Keratinocyte (primary cell): ENCODE results near the gene ANKRD26. TPM values are rescaled to one million over a fixed set of nuclear protein-coding genes. Genes with fewer than 3 reads are reported as not detected.

ENCODE experiments used
- DNase-seq: peaks from one replicate; pipeline ENCODE4 v3.0.0-alpha.2; 2011; ENCODE audit warnings: low read depth, missing footprints, low spot score
- FAIRE-seq: peaks from 2 replicates; lab custom pipeline; 2011; peaks lifted over from hg19 to GRCh38; lab: Jason Lieb, UNC
- H2AFZ ChIP-seq: 2 replicates; pipeline ENCODE4 v1.6.0; 2012; ENCODE audit warnings: low read length, control low read depth, inconsistent platforms; ENCODE audit not compliant: control insufficient read depth
- H3K27ac ChIP-seq: 2 replicates; pipeline ENCODE4 v1.5.1; 2011; ENCODE audit warnings: low read length; ENCODE audit not compliant: control insufficient read depth, insufficient read depth
- H3K27me3 ChIP-seq: 3 replicates; pipeline ENCODE4 v1.6.0; 2011; ENCODE audit warnings: low read length; ENCODE audit not compliant: control insufficient read depth, insufficient read depth; ENCODE audit errors: extremely low read depth
- H3K36me3 ChIP-seq, 2 experiments: 2 replicates in 1 of 2; 3 replicates in 1 of 2; pipeline ENCODE4 v1.5.1; 2011; ENCODE audit warnings: low read length in 2 of 2, mild to moderate bottlenecking in 1 of 2; ENCODE audit not compliant: control insufficient read depth in 2 of 2, insufficient read depth in 2 of 2; ENCODE audit errors: extremely low read depth in 1 of 2
- H3K4me1 ChIP-seq: 3 replicates; pipeline ENCODE4 v1.5.1; 2011; ENCODE audit warnings: low read length; ENCODE audit not compliant: control insufficient read depth, insufficient read depth; ENCODE audit errors: extremely low read depth
- H3K4me2 ChIP-seq: 3 replicates; pipeline ENCODE4 v1.6.0; 2011; ENCODE audit warnings: low read depth, low read length; ENCODE audit not compliant: control insufficient read depth, insufficient read depth; ENCODE audit errors: extremely low read depth
- H3K4me3 ChIP-seq, 3 experiments: fragments of 200-600 bp in 1 of 3; sonication (generic) in 1 of 3; 2 replicates in 2 of 3; 3 replicates in 1 of 3; pipeline ENCODE4 v1.5.1; 2011 to 2016; ENCODE audit warnings: low read length in 3 of 3, mild to moderate bottlenecking in 3 of 3, control low read depth in 2 of 3, inconsistent platforms in 1 of 3, low read depth in 1 of 3, mixed read lengths in 1 of 3, mixed run types in 1 of 3, moderate library complexity in 1 of 3; ENCODE audit not compliant: control insufficient read depth in 2 of 3, insufficient read depth in 2 of 3; ENCODE audit errors: extremely low read depth in 1 of 3
- H3K79me2 ChIP-seq: 2 replicates; pipeline ENCODE4 v1.6.0; 2012; ENCODE audit warnings: low read length; ENCODE audit not compliant: control insufficient read depth, insufficient read depth
- H3K9ac ChIP-seq: 3 replicates; pipeline ENCODE4 v1.6.0; 2011; ENCODE audit warnings: low read length; ENCODE audit not compliant: control insufficient read depth, insufficient read depth; ENCODE audit errors: extremely low read depth
- H3K9me1 ChIP-seq: 3 replicates; pipeline ENCODE4 v1.6.0; 2011; ENCODE audit warnings: low read length; ENCODE audit not compliant: control insufficient read depth, insufficient read depth; ENCODE audit errors: extremely low read depth
- H3K9me3 ChIP-seq: 2 replicates; pipeline ENCODE4 v1.5.1; 2012; ENCODE audit warnings: low read depth, low read length; ENCODE audit not compliant: control insufficient read depth
- H4K20me1 ChIP-seq: 3 replicates; pipeline ENCODE4 v1.6.0; 2011; ENCODE audit warnings: low read length; ENCODE audit not compliant: control insufficient read depth, insufficient read depth; ENCODE audit errors: extremely low read depth
- EZH2 ChIP-seq: IDR thresholded peaks from one replicate; pipeline ENCODE4 v1.6.1; 2012; ENCODE audit warnings: inconsistent platforms, mild to moderate bottlenecking, low read length, moderate library complexity
- dilution Hi-C: fragments of 300-500 bp; cut with MboI; formaldehyde crosslinking; loops from one replicate; pipeline ENCODE4 v1.7.0; 2020; ENCODE audit warnings: low sequenced_read_pairs; ENCODE audit not compliant: extremely low pct_ligation_motif_present
- polyA plus RNA-seq, 5 experiments: library from polyadenylated mRNA; depleted of rRNA in 3 of 5; stranded (reverse) in 3 of 5; stranded (forward) in 1 of 5; unstranded in 1 of 5; fragments of >200 nt; gene quantifications; 1 replicate in 1 of 5; 2 replicates in 3 of 5; 3 replicates in 1 of 5; pipeline versions ENCODE4 v1.2.1 to v1.2.3, GENCODE V29; 2011 to 2012; ENCODE audit warnings: missing spikeins in 2 of 5, low read depth in 1 of 5, low replicate concordance in 1 of 5
- small RNA-seq, 3 experiments: library from RNA; depleted of rRNA; stranded (forward); fragments of <200 nt; gene quantifications; one replicate each; pipeline ENCODE3, GENCODE V24; 2012; ENCODE audit warnings: low read depth in 3 of 3, low replicate concordance in 1 of 3; ENCODE audit not compliant: insufficient read length in 3 of 3
- TF ChIP-seq, protein P1 (sequence below), 3 experiments: IDR thresholded peaks in 1 of 3; conservative IDR thresholded peaks in 1 of 3; optimal IDR thresholded peaks in 1 of 3; 2 replicates in 2 of 3; 3 replicates in 1 of 3; pipeline versions ENCODE3 to v1.5.1; 2011; ENCODE audit warnings: low read length in 3 of 3, mild to moderate bottlenecking in 3 of 3, moderate library complexity in 2 of 3, control low read depth in 1 of 3, inconsistent platforms in 1 of 3; ENCODE audit not compliant: insufficient read depth in 2 of 3; ENCODE audit errors: extremely low read depth in 1 of 3

ANKRD26 gene
- polyA plus RNA-seq, 1 donor (not counting 4 experiments of a cell fraction or from before 2014, with no cell fraction given) = 3.3 TPM

DNA sequence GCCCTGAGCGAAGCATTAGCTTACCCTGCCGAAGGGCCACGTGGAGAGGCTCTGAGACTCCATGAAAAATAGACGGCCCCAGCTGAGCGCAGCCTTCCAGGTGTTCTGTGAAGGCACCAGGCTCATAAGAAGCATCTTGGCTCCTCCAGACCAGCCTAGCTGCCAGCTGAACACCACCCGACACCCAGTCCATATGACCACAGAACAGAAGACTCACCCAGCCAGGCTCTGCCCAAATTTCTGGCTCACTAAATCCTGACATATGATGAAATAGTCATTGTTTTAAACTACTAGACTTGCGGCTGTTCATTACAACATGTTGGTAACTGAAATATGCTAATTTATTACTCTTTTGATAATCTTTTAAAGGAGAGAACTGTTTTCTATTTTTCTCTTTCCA, 140.0 kb downstream of the ANKRD26 start:
- Histone ChIP-seq H3K9ac (no peak overlapping the region), H3K36me3 (no peaks in the 10 kb centered on the region), H4K20me1 (no peaks in the 10 kb centered on the region), H2AFZ (no peak overlapping the region), H3K9me3 (no peaks in the 10 kb centered on the region), H3K27me3 (no peaks in the 10 kb centered on the region), H3K4me3 (no peak overlapping the region), H3K27ac (no peak overlapping the region), H3K4me2 (no peak overlapping the region), H3K4me1 (no peaks in the 10 kb centered on the region), H3K9me1 (no peaks in the 10 kb centered on the region), H3K79me2 (no peaks in the 10 kb centered on the region)
- dilution Hi-C loops = no loop called here
- DNase-seq (no peak), FAIRE-seq (no peak)
- TF ChIP-seq EZH2 = no peak
- TF ChIP-seq, protein P1, sequence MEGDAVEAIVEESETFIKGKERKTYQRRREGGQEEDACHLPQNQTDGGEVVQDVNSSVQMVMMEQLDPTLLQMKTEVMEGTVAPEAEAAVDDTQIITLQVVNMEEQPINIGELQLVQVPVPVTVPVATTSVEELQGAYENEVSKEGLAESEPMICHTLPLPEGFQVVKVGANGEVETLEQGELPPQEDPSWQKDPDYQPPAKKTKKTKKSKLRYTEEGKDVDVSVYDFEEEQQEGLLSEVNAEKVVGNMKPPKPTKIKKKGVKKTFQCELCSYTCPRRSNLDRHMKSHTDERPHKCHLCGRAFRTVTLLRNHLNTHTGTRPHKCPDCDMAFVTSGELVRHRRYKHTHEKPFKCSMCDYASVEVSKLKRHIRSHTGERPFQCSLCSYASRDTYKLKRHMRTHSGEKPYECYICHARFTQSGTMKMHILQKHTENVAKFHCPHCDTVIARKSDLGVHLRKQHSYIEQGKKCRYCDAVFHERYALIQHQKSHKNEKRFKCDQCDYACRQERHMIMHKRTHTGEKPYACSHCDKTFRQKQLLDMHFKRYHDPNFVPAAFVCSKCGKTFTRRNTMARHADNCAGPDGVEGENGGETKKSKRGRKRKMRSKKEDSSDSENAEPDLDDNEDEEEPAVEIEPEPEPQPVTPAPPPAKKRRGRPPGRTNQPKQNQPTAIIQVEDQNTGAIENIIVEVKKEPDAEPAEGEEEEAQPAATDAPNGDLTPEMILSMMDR (optimal IDR thresholded peaks at IDR 0.05 in 1 of 3, IDR thresholded peaks at IDR 0.05 in 1 of 3, conservative IDR thresholded peaks at IDR 0.05 in 1 of 3; ENCODE audit: extremely low read depth in 1 of 3, insufficient read depth in 2 of 3, low read length in 3 of 3) = no peak

DNA sequence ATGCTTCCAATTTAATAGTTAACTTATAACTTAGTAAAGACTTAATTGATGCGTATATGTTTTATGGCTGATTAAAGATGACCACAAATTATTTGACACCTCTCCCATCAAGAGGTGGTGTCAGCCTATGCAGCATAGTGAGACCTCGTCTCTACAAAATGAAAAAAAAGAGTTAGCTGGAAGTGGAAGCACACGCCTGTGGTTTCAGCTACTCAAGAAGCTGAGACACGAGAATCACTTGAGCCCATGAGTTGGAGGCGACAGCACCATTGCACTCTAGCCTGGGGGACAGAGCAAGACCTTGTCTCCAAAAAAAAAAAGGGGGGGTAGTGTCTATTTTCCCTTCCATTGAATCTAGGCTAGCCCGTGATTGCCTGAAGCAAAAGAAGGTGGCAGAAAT, 140.5 kb downstream of the ANKRD26 start:
- Histone ChIP-seq H2AFZ (no peak overlapping the region), H3K9me3 (no peaks in the 10 kb centered on the region), H3K9me1 (no peaks in the 10 kb centered on the region), H3K9ac (no peak overlapping the region), H3K36me3 (no peaks in the 10 kb centered on the region), H3K79me2 (no peaks in the 10 kb centered on the region), H3K4me2 (no peak overlapping the region), H3K27ac (no peak overlapping the region), H3K4me3 (no peak overlapping the region), H3K27me3 (no peaks in the 10 kb centered on the region), H3K4me1 (no peaks in the 10 kb centered on the region), H4K20me1 (no peaks in the 10 kb centered on the region)
- dilution Hi-C loops = no loop called here
- no peak for DNase-seq
- FAIRE-seq = no peak
- TF ChIP-seq, protein P1 (optimal IDR thresholded peaks at IDR 0.05 in 1 of 3, IDR thresholded peaks at IDR 0.05 in 1 of 3, conservative IDR thresholded peaks at IDR 0.05 in 1 of 3; ENCODE audit: extremely low read depth in 1 of 3, insufficient read depth in 2 of 3, low read length in 3 of 3) = no peak
- no peak for TF ChIP-seq EZH2

Small RNA genes lying within 50 kb of the gene (small RNA-seq; reads per million reads assigned to genes)
- gene RNU6-490P = 0.20 to 6.0 (median 3.0) reads per million in 3 experiments

Other genes starting within 250 kb of the ANKRD26 start
- 56.3 to 78.9 TPM (median 78.0 TPM) in 3 replicates for gene ABI1, start 239.5 kb downstream of the ANKRD26 start, polyA plus RNA-seq
- gene YME1L1, start 53.9 kb upstream of the ANKRD26 start, polyA plus RNA-seq = 61.2 to 117 TPM (median 71.0 TPM) in 3 replicates
- 7.3 to 13.6 TPM (median 9.9 TPM) in 3 replicates for gene MASTL, start 54.9 kb upstream of the ANKRD26 start, polyA plus RNA-seq
- gene ACBD5, start 140.3 kb upstream of the ANKRD26 start, polyA plus RNA-seq = 8.0 to 11.7 TPM (median 8.9 TPM) in 3 replicates